Kidney tubule cell (primary cell): Measurements from ENCODE around the gene SLIT3.

Experiments used
- DNase-seq: peaks from one replicate; pipeline ENCODE4 v3.0.0-alpha.2; 2018; ENCODE audit warnings: low spot score

Gene SLIT3

DNA sequence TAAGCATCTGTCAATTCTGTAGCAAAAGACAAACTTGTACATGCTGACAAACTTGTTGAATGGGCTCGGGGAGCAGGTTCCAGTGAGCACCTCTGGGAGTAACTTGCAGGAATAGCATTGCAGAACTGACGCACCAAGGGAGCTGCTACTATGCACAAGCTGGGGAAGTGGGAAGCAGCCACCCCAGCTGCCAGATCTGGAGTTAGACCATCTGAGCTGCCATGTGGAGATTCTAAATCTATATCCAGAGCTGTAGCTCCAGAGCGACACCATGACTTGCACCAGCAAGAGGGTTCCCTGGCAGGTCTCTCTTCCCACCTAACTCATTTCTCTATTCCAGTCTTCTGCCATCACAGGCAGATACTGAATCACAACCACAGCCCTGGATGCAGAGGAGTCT lies 375.8 kb downstream of the SLIT3 start:
- DNase-seq = no peak

GRCh38 chr5:168921147-168921866 lies 379.6 kb downstream of the SLIT3 start:
- DNase-seq = no peak

- DNase-seq = no peak
Observed at GRCh38 chr5:168920019-168920810, 380.7 kb downstream of the SLIT3 start.

GRCh38 chr5:168917947-168918600 lies 382.9 kb downstream of the SLIT3 start:
- DNase-seq = no peak

GRCh38 chr5:168916852-168917251 lies 384.1 kb downstream of the SLIT3 start:
- DNase-seq = peak; percentile 35

DNA sequence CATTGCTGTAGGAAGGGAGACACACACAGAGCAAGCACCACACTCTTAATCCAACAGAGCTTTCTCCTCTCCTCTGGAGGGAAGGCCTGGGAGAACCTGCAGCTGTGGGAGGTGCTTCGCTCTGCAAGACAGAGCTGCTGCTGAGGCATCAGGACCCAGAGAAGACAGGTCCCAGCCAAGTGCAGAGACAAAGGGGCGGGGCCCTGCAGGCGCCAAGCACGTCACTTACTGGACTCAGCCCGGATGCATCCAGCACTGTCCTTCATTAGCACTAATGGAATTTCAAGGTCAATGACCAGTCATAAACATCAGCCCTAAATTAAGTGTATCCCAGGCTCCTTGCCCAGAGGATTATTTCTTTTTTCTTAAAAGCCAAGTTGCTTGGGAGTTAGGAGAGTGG lies 384.7 kb downstream of the SLIT3 start:
- no peak for DNase-seq

DNA sequence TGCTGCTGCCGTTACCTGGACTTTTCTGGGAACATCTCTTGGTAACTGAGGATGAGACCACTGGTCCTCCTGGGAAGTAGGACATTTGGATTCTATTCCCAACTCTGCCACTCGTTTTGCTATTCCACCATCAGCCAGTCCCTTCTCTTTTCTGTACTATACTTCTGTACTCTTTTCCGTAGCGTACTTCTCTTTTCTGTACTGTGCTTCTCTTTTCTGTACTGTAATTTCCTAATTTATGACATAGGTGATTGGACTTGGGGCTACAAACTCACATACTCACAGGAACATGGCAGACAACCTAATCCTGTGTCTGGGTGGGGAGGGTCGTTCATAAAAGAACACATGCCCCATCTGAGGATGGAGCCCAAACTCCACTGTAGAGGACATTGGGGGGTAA lies 386.4 kb downstream of the SLIT3 start:
- DNase-seq = no peak

DNA sequence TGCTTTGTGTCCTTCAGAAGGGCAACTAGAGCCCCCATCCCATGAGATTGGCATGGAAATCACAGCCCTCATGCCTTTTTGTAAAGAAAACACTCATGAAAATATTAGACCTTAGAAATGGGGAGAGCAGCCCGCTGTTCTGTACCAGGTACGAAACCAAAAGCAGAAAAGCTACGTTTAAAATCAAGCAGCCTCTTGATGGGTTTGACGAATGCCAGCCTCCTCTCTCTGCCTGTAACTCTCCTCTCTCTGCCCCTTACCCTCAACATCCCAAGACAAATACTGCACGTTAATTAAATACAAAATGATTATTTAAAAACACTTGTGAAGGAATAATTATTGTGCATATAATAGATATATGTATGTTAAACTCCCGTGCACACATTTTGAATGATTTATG lies 390.1 kb downstream of the SLIT3 start:
- DNase-seq = no peak

DNA sequence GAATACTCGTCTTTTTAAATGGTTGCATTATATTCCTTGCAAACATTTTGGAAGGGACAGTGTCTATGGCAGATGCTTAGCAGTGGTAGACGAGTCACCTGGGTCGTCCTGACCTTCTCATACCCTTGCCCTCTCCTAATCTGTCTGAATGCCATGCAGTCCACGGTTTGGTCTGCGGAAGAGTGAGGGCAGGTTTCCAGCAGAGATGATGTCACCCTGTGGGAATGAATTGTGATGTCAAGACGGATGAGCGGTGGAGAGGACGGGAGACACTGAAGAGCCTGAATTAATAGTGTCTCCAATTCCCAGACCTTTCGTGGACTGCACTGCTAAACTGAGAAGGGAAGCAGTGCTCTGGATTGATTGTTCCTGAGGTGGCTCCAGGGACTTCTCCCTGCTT lies 392.7 kb downstream of the SLIT3 start:
- DNase-seq = peak; percentile 57

DNA sequence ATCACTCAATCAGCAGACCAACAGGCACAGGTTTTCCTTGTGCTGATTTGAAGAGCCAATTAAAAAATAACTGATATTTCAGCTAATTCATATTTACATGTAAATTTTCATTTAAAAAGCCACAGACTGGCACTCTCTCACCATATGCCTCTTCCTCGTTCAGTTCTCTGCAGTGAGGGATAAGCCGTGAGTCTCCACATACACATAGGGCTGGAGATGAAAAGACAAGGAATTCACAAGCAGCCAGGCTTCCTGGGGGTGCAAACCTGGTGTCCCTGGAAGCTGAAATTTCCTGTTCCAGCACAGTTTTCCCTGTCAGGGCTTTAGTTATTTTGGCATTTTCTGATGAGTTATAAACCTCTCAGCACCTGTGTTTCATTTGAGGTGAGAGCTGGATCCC lies 397.9 kb downstream of the SLIT3 start:
- DNase-seq = no peak

GRCh38 chr5:168899673-168900072 lies 401.3 kb downstream of the SLIT3 start:
- no peak for DNase-seq

DNA sequence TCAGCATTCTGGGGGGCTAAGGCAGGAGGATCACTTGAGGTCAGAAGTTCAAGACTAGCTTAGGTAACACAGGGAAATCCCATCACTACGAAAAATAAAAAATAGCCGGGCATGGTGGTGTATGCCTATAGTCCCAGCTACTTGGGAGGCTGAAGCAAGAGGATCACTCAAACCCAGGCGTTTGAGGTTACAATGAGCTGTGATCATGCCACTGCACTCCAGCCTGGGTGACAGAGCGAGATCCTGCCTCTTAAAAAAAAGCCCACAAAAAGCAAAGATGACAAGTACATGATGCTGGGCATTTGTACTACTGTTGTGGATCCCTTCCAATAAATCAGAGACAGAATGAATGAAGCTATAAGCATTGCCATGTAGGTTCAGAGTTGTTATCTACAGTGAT lies 401.7 kb downstream of the SLIT3 start:
- no peak for DNase-seq

DNA sequence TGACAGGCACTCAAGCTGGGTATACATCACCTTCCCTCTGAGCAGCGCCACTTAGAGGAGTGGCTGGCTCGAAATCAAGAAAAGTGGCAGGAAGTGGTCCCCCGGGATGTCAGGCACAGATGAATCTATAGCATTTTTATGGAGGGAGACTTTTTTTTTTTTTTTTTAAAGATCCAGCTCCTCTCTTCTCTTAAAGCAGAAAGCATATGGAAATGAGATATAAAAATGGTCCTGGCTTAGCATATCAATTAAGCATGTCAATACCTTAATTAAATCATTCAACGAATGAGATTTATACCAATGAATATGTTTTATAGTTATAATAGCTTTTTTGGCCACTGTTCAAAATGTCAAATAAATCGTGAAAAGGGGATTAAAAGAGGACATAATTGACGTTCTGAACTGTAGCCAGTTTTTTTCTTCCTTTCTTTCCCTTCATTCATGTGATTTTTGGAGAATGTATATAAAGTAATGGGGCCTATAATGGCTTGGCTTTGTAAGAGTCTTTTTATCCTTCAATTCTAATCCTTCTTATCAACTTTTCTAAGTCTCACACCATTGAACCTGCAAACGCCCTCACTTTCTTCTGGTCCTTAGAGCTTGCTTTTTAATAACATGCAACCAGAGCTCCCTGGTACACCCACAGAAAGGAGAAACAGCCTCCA lies 402.6 kb downstream of the SLIT3 start:
- DNase-seq = no peak

- DNase-seq = no peak
Observed at GRCh38 chr5:168897387-168898122, 403.4 kb downstream of the SLIT3 start.

DNA sequence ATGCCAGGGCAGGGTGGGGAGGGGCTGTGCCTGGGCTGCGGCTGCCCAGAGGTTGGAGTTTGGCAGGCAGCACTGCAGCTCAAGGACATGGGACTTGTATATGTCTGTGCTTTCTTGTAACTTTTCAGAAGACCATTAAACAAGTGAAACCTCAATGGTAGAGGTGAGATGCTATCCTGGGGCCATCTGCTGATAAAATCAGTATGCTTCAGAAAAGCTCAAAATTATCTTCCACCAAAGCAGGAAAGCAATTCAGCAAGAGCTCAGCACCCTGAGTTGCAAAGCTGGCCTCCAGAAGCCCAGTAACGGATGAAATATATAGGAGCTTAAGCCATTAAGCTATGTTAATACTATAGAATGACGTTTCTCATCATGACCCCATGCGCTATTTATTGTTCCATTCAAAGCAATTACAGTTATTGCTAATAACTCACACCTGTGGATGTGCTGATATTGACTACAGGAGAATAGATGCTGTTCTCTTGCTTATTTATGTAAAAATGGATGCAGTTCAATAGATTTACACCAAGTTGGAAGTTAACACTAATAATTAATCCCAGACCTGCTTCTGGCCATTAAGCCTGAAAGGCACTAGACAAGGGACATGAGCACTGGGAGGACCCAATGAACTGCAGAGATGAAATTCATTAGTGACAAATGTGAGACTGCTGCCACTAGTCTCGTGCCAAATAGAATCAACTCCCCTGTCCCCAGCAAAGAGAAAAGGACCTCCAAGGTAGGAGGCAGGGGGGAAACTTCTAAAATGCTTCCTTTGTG lies 405.5 kb downstream of the SLIT3 start:
- DNase-seq = no peak

DNA sequence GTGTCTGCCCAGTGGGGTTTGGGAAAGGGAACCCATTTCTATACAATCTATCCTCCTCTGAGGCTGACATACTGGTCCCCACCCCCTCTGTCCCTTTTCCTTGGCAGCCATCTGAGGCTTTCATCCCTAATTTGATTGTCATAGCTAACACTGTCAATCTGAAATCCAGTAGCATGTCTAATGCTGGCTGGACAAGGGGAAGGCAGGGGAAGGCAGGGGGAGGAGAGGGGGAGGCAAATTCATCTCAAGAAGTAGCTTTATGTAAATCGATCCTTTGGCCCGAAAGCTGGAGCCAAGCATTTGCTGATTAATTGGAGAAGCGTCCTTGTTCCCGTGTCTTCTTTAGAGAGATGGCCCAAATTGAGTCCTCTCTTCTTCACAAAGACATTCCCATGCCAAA lies 407.7 kb downstream of the SLIT3 start:
- DNase-seq = no peak

DNA sequence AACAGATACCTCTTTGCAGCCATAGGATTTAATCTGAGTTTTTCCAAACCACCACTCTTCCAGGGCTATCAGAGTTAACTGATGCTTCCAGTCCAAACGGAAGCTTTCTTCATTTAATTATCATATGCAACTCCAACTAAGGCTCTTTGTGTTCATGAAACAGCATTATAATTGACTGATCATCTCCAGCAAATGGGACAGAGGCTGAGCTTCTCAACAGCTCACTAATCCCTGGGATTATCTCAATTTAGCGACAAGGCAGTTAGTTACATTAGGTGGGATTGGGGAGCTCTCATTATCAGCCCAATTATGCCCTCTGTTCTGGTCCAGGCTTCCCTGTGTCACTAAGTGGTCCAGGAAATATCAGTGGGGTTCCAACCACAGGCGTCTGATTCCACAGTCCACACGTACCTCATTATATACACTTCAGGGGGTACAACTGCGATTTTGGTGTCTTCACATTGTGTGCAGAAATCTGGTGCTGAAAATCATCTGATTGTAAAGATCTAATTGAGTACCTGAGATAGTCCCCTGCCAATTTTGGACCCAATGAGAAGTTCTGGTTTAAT lies 408.2 kb downstream of the SLIT3 start:
- no peak for DNase-seq

- DNase-seq = no peak
Observed at GRCh38 chr5:168890816-168891812, 409.8 kb downstream of the SLIT3 start.

DNA sequence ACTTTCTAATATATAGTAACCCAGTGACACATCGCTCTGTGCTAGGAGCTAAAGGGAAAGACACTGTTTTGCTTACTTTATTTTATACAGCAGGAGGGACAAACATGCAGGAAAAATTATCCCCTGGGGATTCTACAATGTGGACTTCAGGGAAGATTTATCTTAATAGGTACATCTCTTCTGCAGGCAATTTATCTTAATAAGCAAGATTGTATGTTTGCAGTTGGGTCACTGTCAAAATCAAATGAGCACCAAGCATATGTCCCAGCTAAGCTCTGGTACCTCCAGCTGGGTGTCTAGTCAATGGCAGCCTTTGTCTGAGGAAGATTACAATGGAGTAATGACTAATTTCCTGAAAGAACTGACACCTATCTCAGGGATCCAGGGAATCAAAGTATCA lies 411.9 kb downstream of the SLIT3 start:
- no peak for DNase-seq
